GM18909 (cell line): Measurements from ENCODE around the gene EEFSEC.

Experiments used
- ATAC-seq: cut with Tn5 transposase; IDR thresholded peaks from one replicate; pipeline ENCODE4 v1.9.1; 2021; ENCODE audit warnings: mild to moderate bottlenecking; ENCODE audit not compliant: unreplicated experiment, poor library complexity

EEFSEC gene

GRCh38 chr3:128416578-128417211, 263.4 kb downstream of the EEFSEC start:
- no peak for ATAC-seq

GRCh38 chr3:128418900-128419299, 265.6 kb downstream of the EEFSEC start:
- ATAC-seq: no peak

- ATAC-seq: no peak
These were observed 266.0 kb downstream of the EEFSEC start for GRCh38 chr3:128419311-128419710.

GRCh38 chr3:128420289-128420688, 267.0 kb downstream of the EEFSEC start:
- no peak for ATAC-seq

- ATAC-seq: no peak
These were observed 267.6 kb downstream of the EEFSEC start for GRCh38 chr3:128420720-128421438.

GRCh38 chr3:128421439-128421836, 268.2 kb downstream of the EEFSEC start:
- ATAC-seq: no peak

- ATAC-seq: no peak
These were observed 268.7 kb downstream of the EEFSEC start for GRCh38 chr3:128421966-128422365.

- ATAC-seq: no peak
These were observed 269.7 kb downstream of the EEFSEC start for GRCh38 chr3:128422762-128423524.

- ATAC-seq: no peak
These were observed 270.4 kb downstream of the EEFSEC start for GRCh38 chr3:128423525-128424147.

GRCh38 chr3:128424508-128425069, 271.3 kb downstream of the EEFSEC start:
- ATAC-seq: no peak

GRCh38 chr3:128425142-128425845, 272.0 kb downstream of the EEFSEC start:
- no peak for ATAC-seq

- no peak for ATAC-seq
These were observed 272.5 kb downstream of the EEFSEC start for GRCh38 chr3:128425846-128426127.

- ATAC-seq: peak; percentile 71
These were observed 273.0 kb downstream of the EEFSEC start for GRCh38 chr3:128426128-128426921.

- no peak for ATAC-seq
These were observed 274.0 kb downstream of the EEFSEC start for GRCh38 chr3:128427175-128427857.

GRCh38 chr3:128427872-128428822, 274.9 kb downstream of the EEFSEC start:
- ATAC-seq: no peak

- no peak for ATAC-seq
These were observed 276.0 kb downstream of the EEFSEC start for GRCh38 chr3:128429275-128429674.

GRCh38 chr3:128429751-128430150, 276.5 kb downstream of the EEFSEC start:
- no peak for ATAC-seq

GRCh38 chr3:128430301-128430700, 277.0 kb downstream of the EEFSEC start:
- no peak for ATAC-seq
